Measurements from ENCODE around the gene LINS1.

The LINS1 gene

DNA sequence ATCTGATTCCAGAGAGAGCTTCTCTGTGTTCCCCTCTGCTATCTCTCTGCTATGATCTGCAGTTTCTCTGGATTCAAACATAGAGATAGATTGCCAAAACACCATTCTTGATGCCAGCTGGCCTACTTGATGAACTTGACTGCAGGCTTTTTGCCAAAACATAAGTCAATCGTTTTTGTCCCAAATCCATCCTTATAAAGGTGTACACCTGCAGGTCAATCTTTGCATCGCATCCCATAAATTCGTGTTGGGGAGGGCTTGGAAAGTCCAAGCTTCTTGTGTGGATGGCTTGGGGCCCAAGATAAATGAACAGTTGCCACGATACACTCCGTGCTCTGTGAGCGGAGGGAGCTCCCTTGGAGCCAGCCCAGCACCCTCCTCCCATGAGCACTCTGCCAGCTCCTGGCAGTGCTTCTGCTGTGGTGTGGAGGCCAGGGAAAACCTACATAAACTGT, 75.9 kb downstream of the LINS1 start:
- Histone ChIP-seq H3K27ac (ENCODE audit: low read length) (no peak overlapping the region), H3K4me1 (ENCODE audit: control insufficient read depth in 1 of 2, insufficient read depth in 2 of 2, low read length in 2 of 2) (peaks cover 6 to 11% of the 10 kb centered on the region in 2 donors)

GRCh38 chr15:100525436-100525835, 76.5 kb downstream of the LINS1 start:
- H3K36me3 ChIP-seq (ENCODE audit: control insufficient read depth in 1 of 2, insufficient read depth in 2 of 2, low read length in 2 of 2) = no peaks in the 10 kb centered on the region
- no peak overlapping the region for H3K27ac ChIP-seq (ENCODE audit: low read length)
- H3K4me3 ChIP-seq (ENCODE audit: low read depth in 1 of 2, low read length in 2 of 2) = no peak overlapping the region
- H3K4me1 ChIP-seq (ENCODE audit: control insufficient read depth in 1 of 2, insufficient read depth in 2 of 2, low read length in 2 of 2) = peaks cover 6 to 11% of the 10 kb centered on the region in 2 donors
- no peaks in the 10 kb centered on the region for H3K27me3 ChIP-seq (ENCODE audit: low read depth, low read length)
- H3K9me3 ChIP-seq (ENCODE audit: control insufficient read depth in 1 of 2, low read length in 2 of 2) = no peaks in the 10 kb centered on the region

More for the DNA sequence above, 75.9 kb downstream of the LINS1 start:
- Histone ChIP-seq H3K4me3 (ENCODE audit: low read depth in 1 of 2, low read length in 2 of 2) (no peak overlapping the region), H3K36me3 (ENCODE audit: control insufficient read depth in 1 of 2, insufficient read depth in 2 of 2, low read length in 2 of 2) (no peaks in the 10 kb centered on the region), H3K27me3 (ENCODE audit: low read depth, low read length) (no peaks in the 10 kb centered on the region), H3K9me3 (ENCODE audit: control insufficient read depth in 1 of 2, low read length in 2 of 2) (no peaks in the 10 kb centered on the region)

DNA sequence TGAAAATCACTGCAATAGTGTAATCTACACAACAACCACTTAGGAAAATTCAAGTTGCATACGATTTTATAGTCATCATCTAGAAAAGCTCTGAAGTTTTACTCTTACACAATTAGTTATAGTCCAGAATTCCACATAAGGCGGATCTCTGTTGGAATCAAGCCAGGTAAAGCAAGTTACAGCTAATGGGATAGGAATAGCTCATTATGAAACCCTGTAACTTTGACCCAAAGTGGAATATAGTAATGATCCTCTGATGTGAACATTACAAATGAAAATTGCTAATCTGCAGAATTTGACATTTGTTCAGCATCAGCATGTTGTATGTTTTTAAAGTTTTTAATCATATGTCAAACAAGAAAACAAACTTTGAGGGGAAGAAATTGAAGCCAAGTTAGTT, 77.7 kb downstream of the LINS1 start:
- Histone ChIP-seq H3K27me3 (ENCODE audit: low read depth, low read length) (no peaks in the 10 kb centered on the region), H3K36me3 (ENCODE audit: control insufficient read depth in 1 of 2, insufficient read depth in 2 of 2, low read length in 2 of 2) (no peaks in the 10 kb centered on the region), H3K4me3 (ENCODE audit: low read depth in 1 of 2, low read length in 2 of 2) (no peak overlapping the region), H3K27ac (ENCODE audit: low read length) (no peak overlapping the region), H3K9me3 (ENCODE audit: control insufficient read depth in 1 of 2, low read length in 2 of 2) (no peaks in the 10 kb centered on the region), H3K4me1 (ENCODE audit: control insufficient read depth in 1 of 2, insufficient read depth in 2 of 2, low read length in 2 of 2) (peaks cover 6 to 11% of the 10 kb centered on the region in 2 donors)

GRCh38 chr15:100521907-100522306, 80.1 kb downstream of the LINS1 start:
- H3K4me1 ChIP-seq (ENCODE audit: control insufficient read depth in 1 of 2, insufficient read depth in 2 of 2, low read length in 2 of 2) = peaks cover 6 to 11% of the 10 kb centered on the region in 2 donors
- H3K4me3 ChIP-seq (ENCODE audit: low read depth in 1 of 2, low read length in 2 of 2) = no peak overlapping the region
- H3K27me3 ChIP-seq (ENCODE audit: low read depth, low read length) = no peaks in the 10 kb centered on the region

DNA sequence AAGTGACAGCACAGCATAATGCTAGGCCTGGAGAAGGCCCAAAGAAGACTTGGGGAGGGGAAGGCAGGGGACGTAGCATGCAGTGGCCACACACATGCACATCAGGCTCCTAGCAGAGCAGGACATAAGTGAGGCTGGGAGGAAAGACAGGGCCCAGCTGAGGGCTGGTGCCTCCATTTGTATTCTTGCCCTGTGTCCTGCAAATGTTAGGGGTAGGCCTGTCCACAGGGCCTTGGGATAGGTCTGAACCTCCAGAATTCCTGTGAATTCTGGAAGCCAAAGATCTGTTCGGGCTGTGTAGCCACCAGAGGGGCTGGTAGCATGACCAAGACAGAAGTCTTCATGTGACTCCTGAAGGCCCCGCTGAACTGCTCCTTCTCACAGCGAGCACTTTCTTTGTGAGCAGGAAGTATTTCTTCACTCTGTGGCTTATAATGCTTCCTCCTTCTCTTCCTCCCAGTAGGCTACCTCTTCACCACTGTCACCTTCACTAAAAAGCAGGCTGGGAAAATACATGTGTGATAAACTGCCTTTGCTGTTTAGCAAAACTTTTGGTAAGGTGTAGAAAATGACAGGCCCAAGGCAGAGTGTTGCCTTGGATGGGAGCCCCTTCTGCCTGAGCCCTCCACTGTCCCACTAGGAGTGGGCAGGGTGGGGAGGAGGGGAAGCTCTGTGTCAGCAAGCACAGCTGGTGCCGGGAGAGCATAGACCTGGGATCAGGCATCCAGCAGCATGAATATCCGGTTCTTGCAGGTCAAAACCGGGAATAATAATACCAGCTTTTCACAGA, 81.7 kb downstream of the LINS1 start:
- Histone ChIP-seq H3K9me3 (ENCODE audit: control insufficient read depth in 1 of 2, low read length in 2 of 2) (no peaks in the 10 kb centered on the region), H3K36me3 (ENCODE audit: control insufficient read depth in 1 of 2, insufficient read depth in 2 of 2, low read length in 2 of 2) (no peaks in the 10 kb centered on the region), H3K27me3 (ENCODE audit: low read depth, low read length) (no peaks in the 10 kb centered on the region), H3K4me1 (ENCODE audit: control insufficient read depth in 1 of 2, insufficient read depth in 2 of 2, low read length in 2 of 2) (no peaks in the 10 kb centered on the region), H3K27ac (ENCODE audit: low read length) (no peak overlapping the region), H3K4me3 (ENCODE audit: low read depth in 1 of 2, low read length in 2 of 2) (no peak overlapping the region)

More at GRCh38 chr15:100521907-100522306, 80.1 kb downstream of the LINS1 start:
- Histone ChIP-seq H3K36me3 (ENCODE audit: control insufficient read depth in 1 of 2, insufficient read depth in 2 of 2, low read length in 2 of 2) (no peaks in the 10 kb centered on the region), H3K9me3 (ENCODE audit: control insufficient read depth in 1 of 2, low read length in 2 of 2) (no peaks in the 10 kb centered on the region), H3K27ac (ENCODE audit: low read length) (no peak overlapping the region)

DNA sequence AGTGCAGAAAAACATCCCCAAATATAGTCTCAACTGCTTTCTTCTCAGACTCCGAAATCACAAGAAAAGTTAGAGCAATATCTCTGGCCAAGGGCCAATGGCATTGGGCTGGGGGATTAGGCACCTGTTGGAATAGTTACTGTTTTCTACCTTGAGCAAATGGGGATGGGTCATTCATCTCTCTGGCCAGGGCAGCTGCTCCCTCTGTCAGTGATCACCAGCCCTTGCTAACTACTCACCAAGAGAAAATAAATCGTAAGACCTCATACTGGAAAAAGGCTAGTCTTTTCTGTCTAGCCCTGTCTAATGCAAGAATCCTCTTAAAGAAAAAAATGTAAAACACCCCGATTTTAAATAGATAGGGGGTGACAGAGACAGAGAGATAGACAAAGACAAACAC, 84.1 kb downstream of the LINS1 start:
- H3K9me3 ChIP-seq (ENCODE audit: control insufficient read depth in 1 of 2, low read length in 2 of 2) = no peaks in the 10 kb centered on the region
- no peak overlapping the region for H3K4me3 ChIP-seq (ENCODE audit: low read depth in 1 of 2, low read length in 2 of 2)
- no peaks in the 10 kb centered on the region for H3K27me3 ChIP-seq (ENCODE audit: low read depth, low read length)
- H3K4me1 ChIP-seq (ENCODE audit: control insufficient read depth in 1 of 2, insufficient read depth in 2 of 2, low read length in 2 of 2) = no peaks in the 10 kb centered on the region
- H3K36me3 ChIP-seq (ENCODE audit: control insufficient read depth in 1 of 2, insufficient read depth in 2 of 2, low read length in 2 of 2) = no peaks in the 10 kb centered on the region
- no peak overlapping the region for H3K27ac ChIP-seq (ENCODE audit: low read length)
